ENCODE results near the gene GDF15.

DNA sequence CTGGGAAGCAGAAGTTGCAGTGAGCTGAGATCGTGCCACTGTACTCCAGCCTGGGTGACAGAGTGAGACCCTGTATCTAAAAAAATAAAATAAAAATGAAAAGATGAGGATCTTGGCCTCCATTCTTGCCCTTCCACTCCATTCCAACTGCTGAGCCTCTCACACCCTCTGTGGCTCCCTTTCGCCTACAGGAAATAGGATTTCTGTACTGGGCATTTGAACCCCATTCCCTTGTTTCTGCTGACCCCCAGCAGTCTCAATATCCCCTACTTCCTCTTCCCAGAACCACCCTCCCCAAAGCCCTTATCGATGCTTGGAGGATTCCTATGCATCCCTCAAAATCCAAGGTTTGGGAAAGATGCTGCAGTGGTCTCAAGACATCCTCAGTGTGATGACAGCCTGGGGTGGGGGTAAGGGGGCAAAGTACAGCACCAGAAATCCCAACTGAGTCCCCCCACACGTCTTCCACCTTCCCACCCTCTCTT lies 12.5 kb upstream of the GDF15 start:
- TF ChIP-seq, protein P1, sequence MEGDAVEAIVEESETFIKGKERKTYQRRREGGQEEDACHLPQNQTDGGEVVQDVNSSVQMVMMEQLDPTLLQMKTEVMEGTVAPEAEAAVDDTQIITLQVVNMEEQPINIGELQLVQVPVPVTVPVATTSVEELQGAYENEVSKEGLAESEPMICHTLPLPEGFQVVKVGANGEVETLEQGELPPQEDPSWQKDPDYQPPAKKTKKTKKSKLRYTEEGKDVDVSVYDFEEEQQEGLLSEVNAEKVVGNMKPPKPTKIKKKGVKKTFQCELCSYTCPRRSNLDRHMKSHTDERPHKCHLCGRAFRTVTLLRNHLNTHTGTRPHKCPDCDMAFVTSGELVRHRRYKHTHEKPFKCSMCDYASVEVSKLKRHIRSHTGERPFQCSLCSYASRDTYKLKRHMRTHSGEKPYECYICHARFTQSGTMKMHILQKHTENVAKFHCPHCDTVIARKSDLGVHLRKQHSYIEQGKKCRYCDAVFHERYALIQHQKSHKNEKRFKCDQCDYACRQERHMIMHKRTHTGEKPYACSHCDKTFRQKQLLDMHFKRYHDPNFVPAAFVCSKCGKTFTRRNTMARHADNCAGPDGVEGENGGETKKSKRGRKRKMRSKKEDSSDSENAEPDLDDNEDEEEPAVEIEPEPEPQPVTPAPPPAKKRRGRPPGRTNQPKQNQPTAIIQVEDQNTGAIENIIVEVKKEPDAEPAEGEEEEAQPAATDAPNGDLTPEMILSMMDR (IDR thresholded peaks at IDR 0.05; ENCODE audit: low read depth, low read length, missing input control), result no peak
- TF ChIP-seq, protein P2, sequence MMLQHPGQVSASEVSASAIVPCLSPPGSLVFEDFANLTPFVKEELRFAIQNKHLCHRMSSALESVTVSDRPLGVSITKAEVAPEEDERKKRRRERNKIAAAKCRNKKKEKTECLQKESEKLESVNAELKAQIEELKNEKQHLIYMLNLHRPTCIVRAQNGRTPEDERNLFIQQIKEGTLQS (IDR thresholded peaks at IDR 0.05), result no peak
- TF ChIP-seq, protein P3, sequence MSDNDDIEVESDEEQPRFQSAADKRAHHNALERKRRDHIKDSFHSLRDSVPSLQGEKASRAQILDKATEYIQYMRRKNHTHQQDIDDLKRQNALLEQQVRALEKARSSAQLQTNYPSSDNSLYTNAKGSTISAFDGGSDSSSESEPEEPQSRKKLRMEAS (IDR thresholded peaks at IDR 0.05), result no peak
- TF ChIP-seq YY1 (IDR thresholded peaks at IDR 0.05) (no peak), SP1 (IDR thresholded peaks at IDR 0.05) (no peak)
